Measurements from ENCODE around the gene NFILZ. TPM values are rescaled to one million over a fixed set of nuclear protein-coding genes. Genes with fewer than 3 reads are reported as not detected.

Gene NFILZ, protein sequence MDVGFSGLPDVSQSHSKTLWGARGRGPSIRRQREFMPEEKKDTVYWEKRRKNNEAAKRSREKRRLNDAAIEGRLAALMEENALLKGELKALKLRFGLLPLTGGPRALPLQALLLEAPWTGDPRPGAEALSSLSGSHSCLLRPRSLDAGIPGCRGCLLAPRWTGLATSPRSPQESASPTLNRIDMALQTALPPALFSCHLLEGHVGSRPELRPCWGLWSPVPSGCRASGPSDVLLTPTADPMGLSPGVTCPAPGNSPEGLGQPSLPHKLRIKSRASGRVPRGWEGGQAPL
- total RNA-seq = not detected
- not detected for polyA plus RNA-seq
- long read RNA-seq, donor 1 = 0 reads
- long read RNA-seq, donor 2 = 0 reads

DNA sequence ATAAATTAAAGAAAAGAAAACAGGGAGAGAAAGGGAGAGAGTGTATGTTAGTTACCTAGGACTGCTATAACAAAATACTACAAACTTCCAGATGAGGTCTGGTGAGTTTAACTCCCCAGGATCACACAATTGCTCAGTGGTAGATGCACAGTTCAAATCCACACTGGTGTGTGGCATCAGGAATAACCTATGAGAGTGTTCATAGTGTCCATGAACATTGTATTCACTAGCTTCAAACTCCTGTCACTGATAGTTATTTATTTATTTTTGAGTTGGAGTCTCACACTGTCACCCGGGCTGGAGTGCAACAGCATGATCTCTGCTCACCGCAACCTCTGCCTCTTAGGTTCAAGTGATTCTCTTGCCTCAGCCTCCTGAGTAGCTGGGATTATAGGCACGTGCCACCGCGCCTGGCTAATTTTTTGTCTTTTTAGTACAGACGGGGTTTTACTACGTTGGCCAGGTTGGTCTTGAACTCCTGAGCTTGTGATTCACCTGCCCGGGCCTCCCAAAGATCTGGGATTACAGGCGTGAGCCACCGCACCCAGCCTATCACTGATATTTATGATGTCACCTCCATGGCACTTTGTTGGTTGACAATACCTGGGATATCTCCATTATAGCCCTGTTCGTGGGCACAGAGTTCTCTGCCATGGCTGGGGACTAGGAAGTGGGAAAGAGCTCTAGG, at the start of gene NFILZ:
Gene NFILZ (plus strand): TSS at position 638 of the 688 bp plus-strand sequence. CDS start 46,133 bp downstream, outside the sequence.
- H3K27ac ChIP-seq = peak within 1 kb of the TSS in 1 of 8 donors; percentile 16
- H3K27me3 ChIP-seq (replicated peaks in 1 of 7) = no peaks in the 10 kb centered on the region
- no peak within 1 kb of the TSS for H3K4me3 ChIP-seq
- no peaks in the 10 kb centered on the region for H3K4me1 ChIP-seq
- TF ChIP-seq, protein P1, sequence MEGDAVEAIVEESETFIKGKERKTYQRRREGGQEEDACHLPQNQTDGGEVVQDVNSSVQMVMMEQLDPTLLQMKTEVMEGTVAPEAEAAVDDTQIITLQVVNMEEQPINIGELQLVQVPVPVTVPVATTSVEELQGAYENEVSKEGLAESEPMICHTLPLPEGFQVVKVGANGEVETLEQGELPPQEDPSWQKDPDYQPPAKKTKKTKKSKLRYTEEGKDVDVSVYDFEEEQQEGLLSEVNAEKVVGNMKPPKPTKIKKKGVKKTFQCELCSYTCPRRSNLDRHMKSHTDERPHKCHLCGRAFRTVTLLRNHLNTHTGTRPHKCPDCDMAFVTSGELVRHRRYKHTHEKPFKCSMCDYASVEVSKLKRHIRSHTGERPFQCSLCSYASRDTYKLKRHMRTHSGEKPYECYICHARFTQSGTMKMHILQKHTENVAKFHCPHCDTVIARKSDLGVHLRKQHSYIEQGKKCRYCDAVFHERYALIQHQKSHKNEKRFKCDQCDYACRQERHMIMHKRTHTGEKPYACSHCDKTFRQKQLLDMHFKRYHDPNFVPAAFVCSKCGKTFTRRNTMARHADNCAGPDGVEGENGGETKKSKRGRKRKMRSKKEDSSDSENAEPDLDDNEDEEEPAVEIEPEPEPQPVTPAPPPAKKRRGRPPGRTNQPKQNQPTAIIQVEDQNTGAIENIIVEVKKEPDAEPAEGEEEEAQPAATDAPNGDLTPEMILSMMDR (IDR thresholded peaks at IDR 0.05 in 8 of 11, conservative IDR thresholded peaks at IDR 0.05 in 3 of 11) = no peak
- TF ChIP-seq POLR2A (IDR thresholded peaks at IDR 0.05) (no peak), POLR2AphosphoS5 (IDR thresholded peaks at IDR 0.05) (no peak)
- 90 to 95% (median 92%) methylated on average over 10 to 11 of the region's 11 CpGs for WGBS, 5 donors
- H3K9me3 ChIP-seq = peaks cover 0 to 17% (median 0%) of the 10 kb centered on the region in 8 donors
- intact Hi-C loops (cut with DNase I; ENCODE audit: low total_unique reads) = no loop called here
- no peak for DNase-seq
- H3K36me3 ChIP-seq = no peaks in the 10 kb centered on the region

DNA sequence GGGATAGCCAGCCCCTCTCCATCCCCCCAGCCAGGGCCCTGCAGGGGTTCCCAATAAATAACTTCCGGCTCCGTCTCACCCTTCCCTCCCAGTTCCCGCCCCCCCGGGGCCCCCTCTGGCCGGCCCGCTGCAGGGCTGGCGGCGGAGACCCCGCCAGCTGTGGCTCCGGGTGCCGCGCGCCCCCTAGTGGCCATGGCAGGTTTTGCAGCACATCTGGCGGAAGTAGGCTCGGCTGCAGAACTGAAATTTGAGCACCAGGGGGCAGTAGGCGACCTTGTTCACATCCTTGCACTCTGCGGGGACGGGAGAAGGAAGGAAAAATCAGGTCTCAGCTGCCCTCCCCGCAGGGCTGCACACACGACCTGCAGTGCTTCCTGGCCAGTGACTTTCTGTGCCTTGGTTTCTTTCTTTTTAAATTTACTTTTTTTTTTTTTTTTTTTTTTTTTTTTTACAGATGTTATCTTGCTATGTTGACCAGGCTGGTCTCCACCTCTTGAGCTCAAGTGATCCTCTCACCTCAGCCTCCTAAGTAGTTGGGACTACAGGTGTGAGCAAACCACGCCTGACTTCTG, 49.6 kb upstream of the NFILZ start:
- peak; percentile 95 for DNase-seq
- intact Hi-C loops (cut with DNase I; ENCODE audit: low total_unique reads) = no loop called here
- WGBS, 5 donors = 3 to 5% (median 4%) methylated on average over 11 to 21 of the region's 21 CpGs

DNA sequence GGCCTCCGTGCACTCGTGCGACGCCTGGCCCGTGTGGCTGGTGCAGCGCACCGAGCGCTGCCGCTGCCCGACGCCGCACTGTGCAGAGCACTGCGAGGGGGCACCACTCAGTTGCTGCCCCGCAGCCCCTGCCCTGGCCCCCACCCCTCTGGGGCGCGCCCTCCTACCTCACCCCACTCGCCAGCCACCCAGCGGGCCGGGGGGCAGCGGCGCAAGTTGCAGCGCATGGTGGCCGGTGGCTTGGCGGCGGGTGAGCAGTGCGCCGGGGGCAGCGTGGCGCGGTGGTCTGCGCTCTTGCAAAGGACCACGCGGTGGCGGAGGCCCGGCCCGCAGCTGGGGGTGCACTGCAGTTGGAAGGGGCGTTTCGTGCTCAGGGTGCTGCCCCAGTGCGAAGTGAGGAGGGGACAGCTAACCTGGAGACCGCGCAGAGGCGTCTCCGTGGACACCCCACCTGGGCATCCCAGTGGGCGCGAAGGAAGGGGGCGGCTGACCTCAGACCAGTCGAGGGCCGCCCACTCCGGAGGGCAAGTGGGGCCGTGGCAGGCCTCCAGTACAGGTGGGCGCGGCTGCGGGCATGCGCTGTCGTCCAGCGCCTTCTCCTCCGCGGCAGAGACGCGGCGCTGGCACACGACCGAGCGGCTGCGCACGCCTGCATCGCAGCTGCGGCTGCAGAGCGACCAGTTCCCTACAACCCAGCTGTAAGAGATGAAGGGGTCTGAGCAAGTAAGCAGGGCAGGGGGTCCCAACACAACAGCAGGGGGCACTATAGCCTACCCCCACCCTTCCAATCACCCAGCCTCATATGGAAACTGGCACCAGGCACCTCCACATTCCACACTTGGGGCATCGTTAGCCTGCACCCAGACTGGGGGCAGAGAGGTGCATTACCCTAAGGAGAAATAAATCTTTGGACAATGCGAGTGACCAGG, 45.2 kb upstream of the NFILZ start:
- Histone ChIP-seq H3K4me3 (no peak overlapping the region), H3K36me3 (peaks cover 0 to 8% (median 0%) of the 10 kb centered on the region in 6 donors), H3K4me1 (peaks cover 6 to 12% (median 9%) of the 10 kb centered on the region in 6 donors), H3K9me3 (no peaks in the 10 kb centered on the region), H3K27ac (no peak overlapping the region), H3K27me3 (replicated peaks in 1 of 7) (no peaks in the 10 kb centered on the region)
- 92 to 94% (median 93%) methylated on average over 47 to 71 of the region's 71 CpGs for WGBS, 5 donors
- DNase-seq = no peak
- intact Hi-C loops (cut with DNase I; ENCODE audit: low total_unique reads) = no loop called here
- TF ChIP-seq POLR2A (IDR thresholded peaks at IDR 0.05) = no peak
- no peak for TF ChIP-seq POLR2AphosphoS5 (IDR thresholded peaks at IDR 0.05)
- TF ChIP-seq, protein P1 (IDR thresholded peaks at IDR 0.05 in 8 of 11, conservative IDR thresholded peaks at IDR 0.05 in 3 of 11) = no peak

More for the DNA sequence above, 49.6 kb upstream of the NFILZ start:
- peaks cover 31 to 57% (median 45%) of the 10 kb centered on the region in 6 donors for H3K4me1 ChIP-seq
- TF ChIP-seq POLR2A (IDR thresholded peaks at IDR 0.05) (no peak), POLR2AphosphoS5 (IDR thresholded peaks at IDR 0.05) (peak; percentile 70 to 84 (median 83))
- TF ChIP-seq, protein P1 (IDR thresholded peaks at IDR 0.05 in 8 of 11, conservative IDR thresholded peaks at IDR 0.05 in 3 of 11) = peak; percentile 98 to 100 (median 100)
- no peaks in the 10 kb centered on the region for H3K27me3 ChIP-seq (replicated peaks in 1 of 7)
- peak overlapping the region in 1 of 8 donors; percentile 45 for H3K4me3 ChIP-seq
- H3K27ac ChIP-seq = peak overlapping the region in 3 of 8 donors; percentile 2 to 70 (median 36)
- H3K36me3 ChIP-seq = peaks cover 0 to 8% (median 0%) of the 10 kb centered on the region in 6 donors
- H3K9me3 ChIP-seq = no peaks in the 10 kb centered on the region
